Central memory CD4-positive, alpha-beta T cell (primary cell): ENCODE data around the gene CD44.
"Not testable (repeated sequence)": the region's sequence is repeated elsewhere in the genome, so short reads cannot be mapped to it uniquely, and the experiment has no call there.

Experiments used
- DNase-seq: peaks from one replicate; pipeline ENCODE4 v3.0.0; 2022
- total RNA-seq, 3 experiments: gene quantifications; one replicate each; lab custom pipeline; 2026; lab: John Stamatoyannopoulos, UW

The CD44 gene
- total RNA-seq = 672 to 944 (median 869) reads per million in 3 experiments

GRCh38 chr11:35138943-35139721 lies at the start of gene CD44:
CD44 (plus strand) TSS chr11:35139171; CDS start chr11:35139304, 133 bp downstream.
- peak; percentile 81 for DNase-seq

GRCh38 chr11:35089666-35090065 lies 49.3 kb upstream of the CD44 start:
- DNase-seq = no peak

GRCh38 chr11:35090125-35090524 lies 48.8 kb upstream of the CD44 start:
- DNase-seq = no peak

GRCh38 chr11:35090991-35091390 lies 48.0 kb upstream of the CD44 start:
- not testable (repeated sequence) for DNase-seq

- no peak for DNase-seq
These were observed 42.2 kb upstream of the CD44 start for GRCh38 chr11:35096723-35097122.

- no peak for DNase-seq
These were observed 41.0 kb upstream of the CD44 start for GRCh38 chr11:35097814-35098455.

GRCh38 chr11:35098855-35099254 lies 40.1 kb upstream of the CD44 start:
- DNase-seq = no peak

GRCh38 chr11:35099278-35100012 lies 39.5 kb upstream of the CD44 start:
- DNase-seq = no peak

GRCh38 chr11:35100013-35100383 lies 39.0 kb upstream of the CD44 start:
- no peak for DNase-seq

GRCh38 chr11:35101223-35101622 lies 37.7 kb upstream of the CD44 start:
- DNase-seq = no peak

- no peak for DNase-seq
These were observed 36.7 kb upstream of the CD44 start for GRCh38 chr11:35102267-35102666.

GRCh38 chr11:35103366-35104208 lies 35.4 kb upstream of the CD44 start:
- DNase-seq = no peak

- DNase-seq = no peak
These were observed 34.3 kb upstream of the CD44 start for GRCh38 chr11:35104655-35105054.

- no peak for DNase-seq
These were observed 33.5 kb upstream of the CD44 start for GRCh38 chr11:35105319-35106079.

GRCh38 chr11:35106595-35106994 lies 32.4 kb upstream of the CD44 start:
- DNase-seq = no peak

- no peak for DNase-seq
These were observed 31.1 kb upstream of the CD44 start for GRCh38 chr11:35107861-35108260.

- DNase-seq = not testable (repeated sequence)
These were observed 30.6 kb upstream of the CD44 start for GRCh38 chr11:35108336-35108735.

- DNase-seq = no peak
These were observed 29.9 kb upstream of the CD44 start for GRCh38 chr11:35109041-35109440.

GRCh38 chr11:35109827-35110226 lies 29.1 kb upstream of the CD44 start:
- DNase-seq = no peak

GRCh38 chr11:35111161-35112055 lies 27.6 kb upstream of the CD44 start:
- DNase-seq = no peak
